GM18505 (cell line): Measurements from ENCODE around the gene C6orf89.

ENCODE experiments used
- ATAC-seq: cut with Tn5 transposase; IDR thresholded peaks from one replicate; pipeline ENCODE4 v1.9.1; 2021; ENCODE audit not compliant: unreplicated experiment
- POLR2A ChIP-seq: IDR thresholded peaks from 4 replicates; pipeline ENCODE4 v1.6.1; 2011; ENCODE audit warnings: borderline replicate concordance; ENCODE audit not compliant: insufficient read depth, insufficient read length; ENCODE audit errors: extremely low read depth

The C6orf89 gene

DNA sequence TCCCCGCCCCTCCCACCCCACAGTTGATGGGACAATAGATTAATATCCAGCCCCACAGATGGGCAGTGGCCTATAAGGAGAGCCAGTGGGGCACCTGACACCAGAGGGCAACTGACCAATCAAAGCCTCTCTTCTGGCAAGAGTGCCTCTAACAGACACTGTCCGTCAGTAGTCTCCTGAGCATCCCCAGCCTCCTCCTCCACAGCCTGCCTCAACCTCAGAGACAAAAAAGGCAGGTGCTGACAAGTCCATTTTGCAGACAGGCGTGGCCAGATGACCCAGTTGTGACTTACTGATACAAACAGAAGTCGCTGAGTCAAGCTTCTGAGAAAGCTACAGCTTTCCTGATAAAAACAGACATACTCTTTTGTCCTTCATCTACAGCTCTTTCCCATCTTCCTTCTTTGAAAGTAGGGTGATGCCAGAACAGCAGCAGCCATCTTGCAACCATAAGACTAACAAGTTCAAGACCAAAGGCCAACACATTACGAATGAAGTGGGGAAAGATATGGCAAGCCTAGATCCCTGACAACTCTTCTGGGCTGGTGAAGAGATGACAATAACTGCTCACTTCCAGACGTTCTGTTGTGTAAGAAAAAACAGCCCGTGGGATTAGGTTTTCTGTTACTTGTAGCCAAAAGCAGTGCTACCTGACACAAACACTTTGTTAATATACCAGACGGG lies 23.4 kb upstream of the C6orf89 start:
- TF ChIP-seq POLR2A: no peak
- ATAC-seq: no peak

DNA sequence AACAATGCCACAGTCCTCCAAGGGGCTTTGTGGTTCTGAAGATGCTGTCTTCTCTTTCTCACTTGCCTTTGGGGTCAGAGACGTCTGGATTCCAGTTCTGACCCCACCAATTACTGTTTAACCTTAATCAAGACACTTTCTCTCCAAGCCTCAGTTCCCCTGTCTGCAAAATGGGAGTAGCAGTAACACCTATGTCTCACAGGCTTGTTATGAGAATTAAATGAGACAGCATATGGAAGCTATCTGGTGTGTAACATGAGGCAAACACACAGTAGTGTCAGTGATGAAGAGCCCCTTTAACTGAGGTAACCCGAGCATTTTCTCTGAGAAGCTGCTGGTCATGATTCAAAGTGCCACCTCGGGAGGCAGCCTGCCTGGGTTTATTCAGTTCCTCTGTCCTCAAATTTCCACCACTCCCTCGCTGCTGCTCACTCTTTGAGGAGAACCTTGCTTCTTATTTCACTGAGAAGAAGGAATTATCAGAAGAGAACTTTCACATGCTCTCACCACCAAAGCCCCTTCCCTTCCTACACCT lies 22.8 kb upstream of the C6orf89 start:
- TF ChIP-seq POLR2A: no peak
- no peak for ATAC-seq

DNA sequence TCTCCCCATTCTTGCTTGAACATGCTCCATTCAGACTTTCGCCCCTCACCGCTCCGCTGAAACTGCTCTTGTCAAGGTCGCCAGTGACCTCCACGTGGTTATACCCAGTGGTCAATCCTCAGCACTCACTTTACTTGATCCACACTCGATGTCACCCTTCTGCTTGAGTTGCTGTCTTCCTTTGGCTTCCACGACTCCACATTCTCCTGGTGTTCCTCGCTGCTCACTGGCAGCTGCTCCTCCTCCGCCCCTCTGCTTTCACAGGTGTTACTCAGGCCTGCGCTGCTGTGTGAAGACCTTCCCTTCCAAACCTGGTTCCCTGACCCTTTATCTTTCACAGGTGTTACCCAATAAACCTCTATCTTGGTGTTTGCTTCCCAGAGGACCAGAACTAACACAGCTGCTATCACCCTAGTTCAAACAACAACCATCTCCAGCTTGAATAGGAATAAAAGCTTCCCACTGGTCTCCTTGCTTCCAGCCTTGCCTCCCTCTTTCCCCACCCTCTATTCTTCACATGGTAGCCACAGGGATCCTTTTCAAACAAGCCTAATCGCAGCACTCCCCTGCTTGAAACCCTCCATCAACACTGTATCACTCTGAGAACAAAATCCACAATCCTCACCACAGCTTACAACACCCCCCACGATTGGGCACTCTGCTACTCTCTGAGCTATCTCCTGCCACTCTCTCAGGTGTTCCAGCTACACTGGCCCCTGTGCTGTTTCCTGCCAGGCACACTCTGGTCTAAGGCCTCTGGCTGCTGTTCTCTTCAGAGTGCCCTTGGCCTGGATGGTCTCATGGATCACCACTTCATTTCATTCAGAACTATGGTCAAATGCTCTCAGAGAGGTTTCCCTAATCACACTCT lies 21.8 kb upstream of the C6orf89 start:
- no peak for ATAC-seq
- TF ChIP-seq POLR2A: no peak

DNA sequence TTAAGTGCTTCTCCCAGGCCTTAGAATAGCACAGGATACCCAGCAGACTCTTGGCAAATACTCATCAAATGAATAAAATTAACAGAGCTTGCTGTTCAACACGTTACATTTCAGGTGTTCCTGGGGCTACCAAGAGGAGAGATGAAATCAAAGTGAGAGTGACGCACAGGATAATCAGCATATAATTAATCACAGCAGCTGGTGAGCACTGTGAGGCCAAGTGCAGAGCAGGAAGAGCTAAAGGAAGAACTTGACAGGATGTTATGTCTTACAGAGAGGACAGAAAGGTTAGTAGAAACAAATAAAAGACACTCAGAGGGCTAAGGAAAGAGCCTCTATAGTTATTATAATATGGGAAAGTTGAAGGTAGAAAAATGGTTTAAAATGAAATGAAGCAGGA lies 19.9 kb upstream of the C6orf89 start:
- no peak for TF ChIP-seq POLR2A
- no peak for ATAC-seq

DNA sequence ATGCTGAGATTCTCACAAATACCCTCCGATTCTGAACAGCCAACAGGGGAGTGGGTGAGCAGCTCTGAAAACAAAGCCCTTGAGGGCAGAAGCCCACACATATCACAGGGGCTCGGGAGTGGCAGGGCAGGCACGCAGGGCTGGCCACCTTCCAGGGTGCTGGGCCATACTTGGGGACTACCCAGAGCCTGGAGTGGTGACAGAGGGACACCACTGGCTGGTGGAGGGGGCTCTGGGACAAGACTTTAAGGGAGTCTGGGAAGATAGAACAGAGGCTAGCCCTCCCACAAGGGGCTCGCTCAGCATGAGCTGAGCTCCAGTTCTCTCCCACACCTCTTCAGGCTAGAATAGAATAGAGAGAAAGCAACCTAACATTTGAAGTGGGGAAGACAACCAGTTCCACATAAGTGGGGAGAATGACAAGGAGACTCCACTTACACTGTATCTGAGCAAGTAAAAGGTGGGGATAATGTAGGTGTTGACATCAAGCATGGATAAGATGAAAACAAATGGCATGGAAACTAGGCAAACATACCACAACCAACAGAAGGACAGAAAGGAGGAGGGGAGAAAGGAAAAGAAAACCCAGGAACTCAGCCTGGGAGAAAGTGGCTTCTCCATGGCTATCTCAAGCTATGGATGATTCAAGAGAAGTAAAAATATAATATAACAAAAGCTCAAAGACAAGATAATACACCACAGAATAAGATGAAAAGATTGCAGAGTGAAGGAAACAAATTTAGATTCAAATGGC lies 18.1 kb upstream of the C6orf89 start:
- TF ChIP-seq POLR2A: no peak
- no peak for ATAC-seq

DNA sequence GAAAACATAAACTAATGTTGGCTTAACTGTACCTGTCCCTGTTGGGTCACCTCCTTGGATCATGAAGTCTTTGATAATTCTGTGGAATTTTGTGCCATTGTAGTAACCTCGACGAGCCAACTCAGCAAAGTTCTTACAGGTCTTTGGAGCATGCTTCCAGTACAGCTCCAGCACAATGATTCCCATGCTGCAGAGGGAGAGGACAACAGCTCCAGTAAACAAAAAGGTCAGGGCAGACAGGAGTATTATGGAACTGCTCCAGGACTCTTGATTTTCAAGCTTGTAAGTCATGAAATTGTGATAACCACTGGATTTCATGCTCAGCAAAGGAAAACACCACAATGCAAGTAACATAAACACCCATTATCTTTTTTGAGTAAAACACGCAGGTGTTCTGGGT lies 14.1 kb upstream of the C6orf89 start:
- ATAC-seq: no peak
- no peak for TF ChIP-seq POLR2A

DNA sequence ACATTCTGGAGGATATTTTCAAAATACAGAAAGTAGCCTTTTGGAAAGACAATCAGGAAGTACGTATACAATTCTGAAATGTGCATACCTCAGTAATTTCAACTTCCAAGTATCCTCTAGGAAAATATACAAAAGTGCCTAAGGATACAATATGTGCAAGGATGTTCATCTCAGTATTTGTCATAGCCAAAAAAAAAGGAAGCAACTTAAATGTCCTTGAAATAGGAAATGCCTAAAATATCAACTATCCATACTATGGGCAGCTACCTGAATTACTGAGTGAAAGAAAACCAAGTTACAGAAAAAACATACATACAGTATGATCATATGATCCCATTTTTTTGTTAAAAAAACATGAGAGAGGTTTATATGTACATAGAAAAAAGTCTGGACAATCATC lies 12.6 kb upstream of the C6orf89 start:
- no peak for TF ChIP-seq POLR2A
- no peak for ATAC-seq

DNA sequence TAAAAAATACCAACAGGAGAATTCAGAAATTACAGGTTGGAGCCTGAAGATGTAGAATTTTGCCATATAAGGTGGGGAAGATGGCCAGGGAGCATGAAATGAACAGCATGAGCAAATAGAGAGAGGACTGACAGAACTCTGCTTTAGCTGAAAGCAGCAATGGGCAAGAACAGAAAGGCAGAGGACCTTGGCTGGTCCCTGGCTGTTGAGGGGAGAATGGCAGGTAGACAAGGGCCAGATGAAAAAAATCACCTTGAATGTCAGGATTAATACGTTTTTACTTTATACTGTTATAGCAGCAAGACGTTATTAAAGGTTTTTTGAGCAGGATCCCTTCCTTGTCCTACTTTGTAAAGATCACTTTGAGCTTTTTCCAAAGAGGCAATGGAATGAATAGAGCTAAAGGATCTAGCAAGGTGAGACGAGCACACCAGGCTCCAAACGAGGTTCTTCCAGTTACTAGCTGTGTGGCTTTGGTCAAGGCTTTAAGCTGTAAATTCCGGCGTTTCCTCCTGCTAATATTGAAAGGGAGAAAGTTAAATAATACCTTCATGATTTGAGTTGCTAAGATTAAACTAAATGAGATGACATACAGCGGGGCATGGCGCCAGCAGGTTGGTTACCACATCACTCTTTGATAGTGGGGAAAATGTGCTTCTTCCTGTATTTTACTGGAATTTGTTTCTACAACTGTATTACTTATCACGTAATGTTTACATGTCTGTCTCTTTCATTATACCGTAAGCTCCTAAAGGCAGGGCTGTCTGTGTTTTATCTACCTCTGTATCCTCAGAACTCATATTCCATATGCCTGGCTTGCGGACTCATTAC lies 11.9 kb upstream of the C6orf89 start:
- no peak for ATAC-seq
- TF ChIP-seq POLR2A: peak; percentile 14

DNA sequence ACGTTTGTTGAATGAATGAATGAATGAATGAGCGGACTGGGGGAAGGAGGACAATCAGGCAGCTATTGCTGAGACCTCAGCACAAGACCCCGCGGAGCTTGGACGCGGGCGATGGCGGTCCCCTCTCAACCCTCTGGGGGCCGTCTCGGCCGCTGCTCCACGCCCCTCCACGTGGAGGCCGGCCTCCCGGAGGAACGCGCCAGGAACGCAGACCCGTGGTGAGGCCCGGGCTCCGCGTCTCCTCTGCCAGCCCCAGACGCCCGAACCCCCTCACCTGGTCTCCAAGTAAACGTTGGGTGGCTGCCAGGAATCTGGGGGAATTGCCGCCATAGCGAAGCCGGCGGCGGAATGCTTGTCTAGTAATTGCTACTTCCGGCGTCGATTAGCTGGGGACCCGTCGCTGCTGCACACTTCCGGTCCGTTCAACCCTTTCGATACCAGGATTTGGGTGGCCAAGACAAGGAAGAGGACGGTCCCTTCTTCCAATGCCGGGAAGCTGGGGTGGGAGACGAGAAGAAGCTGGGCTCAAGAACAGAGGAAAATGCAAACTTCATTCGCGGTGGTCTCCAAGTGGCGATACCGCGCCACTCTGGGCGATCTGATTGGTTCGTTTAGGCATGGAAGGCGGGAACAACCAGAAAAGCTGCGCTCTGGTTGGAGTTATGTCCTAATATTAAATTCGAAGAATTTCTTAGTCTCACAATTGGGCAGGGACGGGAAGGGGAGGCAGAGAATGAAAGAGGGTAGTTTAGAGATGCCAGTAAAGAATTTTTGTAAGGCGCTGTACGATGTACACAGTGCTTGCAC lies 11.1 kb upstream of the C6orf89 start, which contains the start of gene PPIL1:
PPIL1 (minus strand) TSS at position 361 of the 807 bp plus-strand sequence; CDS start at position 330, 31 bp downstream.
- ATAC-seq: peak; percentile 80
- no peak for TF ChIP-seq POLR2A

DNA sequence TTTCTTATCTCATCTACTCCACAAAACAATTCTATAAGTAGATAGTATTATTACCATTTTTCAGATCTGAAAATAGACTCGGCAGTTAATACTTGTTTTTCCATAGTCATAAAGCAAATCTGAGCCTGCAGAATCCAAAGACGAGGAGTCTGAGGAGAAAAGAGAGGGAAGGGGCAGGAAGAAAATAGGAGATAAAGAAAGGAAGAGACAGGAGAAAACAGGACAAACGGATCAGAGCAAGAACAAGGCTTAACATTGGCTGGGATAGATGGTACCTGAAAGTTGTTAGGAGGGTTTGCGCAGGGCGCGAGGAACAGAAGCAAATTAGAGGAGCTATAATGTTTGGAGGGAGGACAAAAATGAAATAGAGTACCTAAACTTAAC lies 10.5 kb upstream of the C6orf89 start:
- no peak for TF ChIP-seq POLR2A
- ATAC-seq: no peak

DNA sequence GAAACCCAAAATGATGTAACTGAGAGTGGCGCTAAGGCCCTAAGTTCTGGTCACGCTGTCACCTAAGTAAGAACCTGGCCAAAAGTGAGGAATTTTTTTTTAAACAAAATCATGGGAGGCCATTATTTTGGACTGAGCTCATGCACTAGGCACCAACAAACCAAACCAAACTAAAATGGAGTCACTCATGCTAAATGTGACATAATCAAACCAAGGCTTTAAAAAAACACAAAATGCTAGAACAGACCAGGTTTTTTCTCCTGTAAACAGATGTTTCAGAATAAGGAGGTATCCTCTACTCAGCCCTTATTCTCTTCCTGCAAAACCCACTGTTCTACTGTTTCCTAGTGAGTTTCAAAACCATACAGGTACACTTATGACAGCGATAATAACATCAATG lies 1.1 kb upstream of the C6orf89 start:
- no peak for ATAC-seq
- TF ChIP-seq POLR2A: no peak
